ENCODE measurements around the gene CDH4.
"Not testable (repeated sequence)": the region's sequence is repeated elsewhere in the genome, so short reads cannot be mapped to it uniquely, and the experiment has no call there.

Gene CDH4

GRCh38 chr20:61478611-61479305 lies 226.7 kb downstream of the CDH4 start:
- Histone ChIP-seq H3K36me3 (ENCODE audit: insufficient read depth, low read length) (no peaks in the 10 kb centered on the region), H3K4me1 (ENCODE audit: insufficient read depth, low read length) (no peaks in the 10 kb centered on the region), H3K27ac (ENCODE audit: low read depth, low read length) (no peak overlapping the region), H3K4me3 (ENCODE audit: low read depth in 1 of 2, low read length in 2 of 2) (no peak overlapping the region), H3K9me3 (ENCODE audit: low read length) (no peaks in the 10 kb centered on the region), H3K27me3 (ENCODE audit: control insufficient read depth in 1 of 2, insufficient read depth in 2 of 2, low read length in 2 of 2) (peaks cover 0 to 7% of the 10 kb centered on the region in 2 donors), H3K9ac (ENCODE audit: low read length) (no peak overlapping the region)

- not testable (repeated sequence) for H3K27me3 ChIP-seq (ENCODE audit: control insufficient read depth in 1 of 2, insufficient read depth in 2 of 2, low read length in 2 of 2); H3K9ac ChIP-seq (ENCODE audit: low read length); H3K4me3 ChIP-seq (ENCODE audit: low read depth in 1 of 2, low read length in 2 of 2); H3K36me3 ChIP-seq (ENCODE audit: insufficient read depth, low read length); H3K4me1 ChIP-seq (ENCODE audit: insufficient read depth, low read length); H3K27ac ChIP-seq (ENCODE audit: low read depth, low read length); H3K9me3 ChIP-seq (ENCODE audit: low read length)
These were observed 227.4 kb downstream of the CDH4 start for GRCh38 chr20:61479433-61479832.

GRCh38 chr20:61480158-61480825 lies 228.2 kb downstream of the CDH4 start:
- H3K9me3 ChIP-seq (ENCODE audit: low read length), result no peaks in the 10 kb centered on the region
- peaks cover 0 to 7% of the 10 kb centered on the region in 2 donors for H3K27me3 ChIP-seq (ENCODE audit: control insufficient read depth in 1 of 2, insufficient read depth in 2 of 2, low read length in 2 of 2)
- no peak overlapping the region for H3K4me3 ChIP-seq (ENCODE audit: low read depth in 1 of 2, low read length in 2 of 2)
- no peak overlapping the region for H3K27ac ChIP-seq (ENCODE audit: low read depth, low read length)
- H3K36me3 ChIP-seq (ENCODE audit: insufficient read depth, low read length), result no peaks in the 10 kb centered on the region
- H3K4me1 ChIP-seq (ENCODE audit: insufficient read depth, low read length), result no peaks in the 10 kb centered on the region
- H3K9ac ChIP-seq (ENCODE audit: low read length), result no peak overlapping the region

- no peaks in the 10 kb centered on the region for H3K36me3 ChIP-seq (ENCODE audit: insufficient read depth, low read length)
- no peaks in the 10 kb centered on the region for H3K27me3 ChIP-seq (ENCODE audit: control insufficient read depth in 1 of 2, insufficient read depth in 2 of 2, low read length in 2 of 2)
- H3K27ac ChIP-seq (ENCODE audit: low read depth, low read length), result no peak overlapping the region
- H3K4me1 ChIP-seq (ENCODE audit: insufficient read depth, low read length), result no peaks in the 10 kb centered on the region
- no peak overlapping the region for H3K9ac ChIP-seq (ENCODE audit: low read length)
- H3K4me3 ChIP-seq (ENCODE audit: low read depth in 1 of 2, low read length in 2 of 2), result no peak overlapping the region
- no peaks in the 10 kb centered on the region for H3K9me3 ChIP-seq (ENCODE audit: low read length)
These were observed 230.2 kb downstream of the CDH4 start for GRCh38 chr20:61482056-61482887.

- Histone ChIP-seq H3K4me3 (ENCODE audit: low read depth in 1 of 2, low read length in 2 of 2) (no peak overlapping the region), H3K27me3 (ENCODE audit: control insufficient read depth in 1 of 2, insufficient read depth in 2 of 2, low read length in 2 of 2) (no peaks in the 10 kb centered on the region), H3K27ac (ENCODE audit: low read depth, low read length) (no peak overlapping the region), H3K36me3 (ENCODE audit: insufficient read depth, low read length) (no peaks in the 10 kb centered on the region), H3K9me3 (ENCODE audit: low read length) (no peaks in the 10 kb centered on the region), H3K9ac (ENCODE audit: low read length) (no peak overlapping the region), H3K4me1 (ENCODE audit: insufficient read depth, low read length) (no peaks in the 10 kb centered on the region)
These were observed 230.8 kb downstream of the CDH4 start for GRCh38 chr20:61482901-61483300.

GRCh38 chr20:61483336-61484067 lies 231.4 kb downstream of the CDH4 start:
- Histone ChIP-seq H3K27me3 (ENCODE audit: control insufficient read depth in 1 of 2, insufficient read depth in 2 of 2, low read length in 2 of 2) (no peaks in the 10 kb centered on the region), H3K4me3 (ENCODE audit: low read depth in 1 of 2, low read length in 2 of 2) (no peak overlapping the region), H3K9ac (ENCODE audit: low read length) (no peak overlapping the region), H3K36me3 (ENCODE audit: insufficient read depth, low read length) (no peaks in the 10 kb centered on the region), H3K27ac (ENCODE audit: low read depth, low read length) (no peak overlapping the region), H3K9me3 (ENCODE audit: low read length) (no peaks in the 10 kb centered on the region), H3K4me1 (ENCODE audit: insufficient read depth, low read length) (no peaks in the 10 kb centered on the region)

GRCh38 chr20:61486198-61486597 lies 234.1 kb downstream of the CDH4 start:
- H3K27ac ChIP-seq (ENCODE audit: low read depth, low read length), result no peak overlapping the region

GRCh38 chr20:61487346-61487996 lies 235.4 kb downstream of the CDH4 start:
- H3K4me3 ChIP-seq (ENCODE audit: low read depth in 1 of 2, low read length in 2 of 2), result no peak overlapping the region
- H3K27ac ChIP-seq (ENCODE audit: low read depth, low read length), result no peak overlapping the region
- no peaks in the 10 kb centered on the region for H3K27me3 ChIP-seq (ENCODE audit: control insufficient read depth in 1 of 2, insufficient read depth in 2 of 2, low read length in 2 of 2)
- no peaks in the 10 kb centered on the region for H3K36me3 ChIP-seq (ENCODE audit: insufficient read depth, low read length)
- H3K9ac ChIP-seq (ENCODE audit: low read length), result no peak overlapping the region
- no peaks in the 10 kb centered on the region for H3K4me1 ChIP-seq (ENCODE audit: insufficient read depth, low read length)
- H3K9me3 ChIP-seq (ENCODE audit: low read length), result no peaks in the 10 kb centered on the region

More at GRCh38 chr20:61486198-61486597, 234.1 kb downstream of the CDH4 start:
- Histone ChIP-seq H3K9ac (ENCODE audit: low read length) (no peak overlapping the region), H3K36me3 (ENCODE audit: insufficient read depth, low read length) (no peaks in the 10 kb centered on the region), H3K9me3 (ENCODE audit: low read length) (no peaks in the 10 kb centered on the region), H3K4me3 (ENCODE audit: low read depth in 1 of 2, low read length in 2 of 2) (no peak overlapping the region), H3K4me1 (ENCODE audit: insufficient read depth, low read length) (no peaks in the 10 kb centered on the region), H3K27me3 (ENCODE audit: control insufficient read depth in 1 of 2, insufficient read depth in 2 of 2, low read length in 2 of 2) (no peaks in the 10 kb centered on the region)

- H3K27me3 ChIP-seq (ENCODE audit: control insufficient read depth in 1 of 2, insufficient read depth in 2 of 2, low read length in 2 of 2), result no peaks in the 10 kb centered on the region
- no peak overlapping the region for H3K9ac ChIP-seq (ENCODE audit: low read length)
- no peaks in the 10 kb centered on the region for H3K9me3 ChIP-seq (ENCODE audit: low read length)
- H3K4me1 ChIP-seq (ENCODE audit: insufficient read depth, low read length), result no peaks in the 10 kb centered on the region
- no peak overlapping the region for H3K27ac ChIP-seq (ENCODE audit: low read depth, low read length)
- no peak overlapping the region for H3K4me3 ChIP-seq (ENCODE audit: low read depth in 1 of 2, low read length in 2 of 2)
- H3K36me3 ChIP-seq (ENCODE audit: insufficient read depth, low read length), result no peaks in the 10 kb centered on the region
These were observed 235.9 kb downstream of the CDH4 start for GRCh38 chr20:61487997-61488371.

- Histone ChIP-seq H3K9ac (ENCODE audit: low read length) (no peak overlapping the region), H3K27ac (ENCODE audit: low read depth, low read length) (no peak overlapping the region), H3K27me3 (ENCODE audit: control insufficient read depth in 1 of 2, insufficient read depth in 2 of 2, low read length in 2 of 2) (no peaks in the 10 kb centered on the region), H3K4me1 (ENCODE audit: insufficient read depth, low read length) (no peaks in the 10 kb centered on the region), H3K4me3 (ENCODE audit: low read depth in 1 of 2, low read length in 2 of 2) (no peak overlapping the region), H3K36me3 (ENCODE audit: insufficient read depth, low read length) (no peaks in the 10 kb centered on the region), H3K9me3 (ENCODE audit: low read length) (no peaks in the 10 kb centered on the region)
These were observed 238.7 kb downstream of the CDH4 start for GRCh38 chr20:61490721-61491120.

- H3K36me3 ChIP-seq (ENCODE audit: insufficient read depth, low read length), result no peaks in the 10 kb centered on the region
- H3K27me3 ChIP-seq (ENCODE audit: control insufficient read depth in 1 of 2, insufficient read depth in 2 of 2, low read length in 2 of 2), result no peaks in the 10 kb centered on the region
- no peak overlapping the region for H3K27ac ChIP-seq (ENCODE audit: low read depth, low read length)
- no peaks in the 10 kb centered on the region for H3K4me1 ChIP-seq (ENCODE audit: insufficient read depth, low read length)
- no peaks in the 10 kb centered on the region for H3K9me3 ChIP-seq (ENCODE audit: low read length)
- no peak overlapping the region for H3K4me3 ChIP-seq (ENCODE audit: low read depth in 1 of 2, low read length in 2 of 2)
- no peak overlapping the region for H3K9ac ChIP-seq (ENCODE audit: low read length)
These were observed 240.0 kb downstream of the CDH4 start for GRCh38 chr20:61492065-61492464.
